Transverse colon (tissue), 3 donors: ENCODE measurements around the gene ADAMTS19.

Source experiments
- CTCF ChIP-seq, 5 experiments: fragments of 200-600 bp in 3 of 5; fragments of 450-650 bp in 2 of 5; sonication (generic) in 3 of 5; IDR thresholded peaks; 1 replicate in 2 of 5; 2 replicates in 3 of 5; pipeline ENCODE4 v1.5.1; 2016 to 2017; ENCODE audit warnings: antibody characterized with exemption in 5 of 5, inconsistent platforms in 3 of 5, mild to moderate bottlenecking in 2 of 5, moderate library complexity in 1 of 5
- POLR2A ChIP-seq: fragments of 450-650 bp; IDR thresholded peaks from one replicate; pipeline ENCODE4 v1.6.1; 2016; ENCODE audit warnings: antibody characterized with exemption, mild to moderate bottlenecking, moderate library complexity

DNA sequence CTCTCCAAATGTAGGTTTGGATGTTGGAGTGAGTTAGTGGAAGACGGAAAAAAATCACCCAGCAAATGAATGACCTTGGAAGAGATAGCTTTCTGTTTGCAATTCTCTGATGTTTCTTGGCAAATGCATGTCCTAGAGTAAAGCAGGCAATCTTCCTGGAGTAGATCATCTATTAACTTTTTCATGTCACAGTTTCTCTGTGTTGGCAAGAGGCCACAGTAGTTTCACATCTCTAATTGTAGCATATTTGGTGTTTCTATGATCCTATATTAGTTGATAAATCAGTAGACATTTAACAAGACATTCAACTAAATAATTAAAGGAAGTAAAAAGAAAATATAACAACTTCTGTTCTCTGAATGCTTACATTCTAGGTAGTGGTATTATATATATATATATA is 149.6 kb downstream of the ADAMTS19 start:
- TF ChIP-seq POLR2A (no peak), CTCF (IDR thresholded peaks at IDR 0.05) (no peak)
